Amniotic epithelial cell (primary cell): ENCODE measurements around the gene VSIR.

Experiments
- DNase-seq: peaks from one replicate; pipeline ENCODE4 v3.0.0-alpha.2; 2010; ENCODE audit warnings: low read depth

VSIR gene

GRCh38 chr10:71747039-71747531 lies 26.2 kb downstream of the VSIR start:
- DNase-seq = no peak

- DNase-seq = peak; percentile 48
Measured at GRCh38 chr10:71746344-71747037, 26.8 kb downstream of the VSIR start.

- DNase-seq = no peak
Measured at GRCh38 chr10:71745664-71746250, 27.6 kb downstream of the VSIR start.

GRCh38 chr10:71744897-71745663 lies 28.2 kb downstream of the VSIR start:
- no peak for DNase-seq

GRCh38 chr10:71743866-71744265 lies 29.5 kb downstream of the VSIR start:
- DNase-seq = no peak

- DNase-seq = no peak
Measured at GRCh38 chr10:71743089-71743838, 30.1 kb downstream of the VSIR start.

- no peak for DNase-seq
Measured at GRCh38 chr10:71742301-71743088, 30.8 kb downstream of the VSIR start.

GRCh38 chr10:71741671-71742070 lies 31.6 kb downstream of the VSIR start:
- no peak for DNase-seq

- DNase-seq = no peak
Measured at GRCh38 chr10:71741029-71741428, 32.3 kb downstream of the VSIR start.

GRCh38 chr10:71740069-71740653 lies 33.2 kb downstream of the VSIR start:
- peak; percentile 82 for DNase-seq

GRCh38 chr10:71739358-71739900 lies 33.9 kb downstream of the VSIR start:
- no peak for DNase-seq

- no peak for DNase-seq
Measured at GRCh38 chr10:71737834-71738197, 35.5 kb downstream of the VSIR start.

GRCh38 chr10:71737001-71737833 lies 36.1 kb downstream of the VSIR start:
- DNase-seq = no peak

GRCh38 chr10:71736570-71736952 lies 36.8 kb downstream of the VSIR start:
- DNase-seq = no peak

GRCh38 chr10:71735709-71736569 lies 37.4 kb downstream of the VSIR start:
- DNase-seq = no peak

GRCh38 chr10:71734797-71735196 lies 38.5 kb downstream of the VSIR start:
- DNase-seq = no peak

GRCh38 chr10:71731791-71732190 lies 41.5 kb downstream of the VSIR start:
- DNase-seq = no peak

- peak; percentile 34 for DNase-seq
Measured at GRCh38 chr10:71729161-71729636, 44.1 kb downstream of the VSIR start.
